Stimulated activated naive CD8-positive, alpha-beta T cell treated with anti-CD3 and anti-CD28 coated beads, Interleukin-15, amount 100 ng/mL, for 72 hours (primary cell): ENCODE data around the gene ASIC4.

ENCODE experiments used
- ATAC-seq: fragments of 150-1000 bp; cut with Tn5 transposase; 2 replicates; pipeline ENCODE4 v1.10.0; 2021; ENCODE audit warnings: mild to moderate bottlenecking, moderate library complexity
- DNase-seq, 2 donors: peaks; one replicate each; pipeline ENCODE4 v3.0.0; 2021 to 2022
- H3K27ac Mint-ChIP-seq, 2 donors: one replicate each; pipeline ENCODE4 v1.8.0; 2022; ENCODE audit warnings: mild to moderate bottlenecking in 2 of 2, mixed read lengths in 2 of 2, moderate library complexity in 2 of 2
- H3K27me3 Mint-ChIP-seq: one replicate; pipeline ENCODE4 v1.8.0; 2022; ENCODE audit warnings: mixed read lengths
- H3K4me1 Mint-ChIP-seq: one replicate; pipeline ENCODE4 v1.8.0; 2022; ENCODE audit warnings: mild to moderate bottlenecking, mixed read lengths
- H3K4me3 Mint-ChIP-seq, 2 donors: one replicate each; pipeline ENCODE4 v1.8.0; 2022; ENCODE audit warnings: mild to moderate bottlenecking in 2 of 2, mixed read lengths in 2 of 2, moderate library complexity in 1 of 2
- H3K9me3 Mint-ChIP-seq, 2 donors: one replicate each; pipeline ENCODE4 v1.8.0; 2022; ENCODE audit warnings: mixed read lengths in 2 of 2

The ASIC4 gene

DNA sequence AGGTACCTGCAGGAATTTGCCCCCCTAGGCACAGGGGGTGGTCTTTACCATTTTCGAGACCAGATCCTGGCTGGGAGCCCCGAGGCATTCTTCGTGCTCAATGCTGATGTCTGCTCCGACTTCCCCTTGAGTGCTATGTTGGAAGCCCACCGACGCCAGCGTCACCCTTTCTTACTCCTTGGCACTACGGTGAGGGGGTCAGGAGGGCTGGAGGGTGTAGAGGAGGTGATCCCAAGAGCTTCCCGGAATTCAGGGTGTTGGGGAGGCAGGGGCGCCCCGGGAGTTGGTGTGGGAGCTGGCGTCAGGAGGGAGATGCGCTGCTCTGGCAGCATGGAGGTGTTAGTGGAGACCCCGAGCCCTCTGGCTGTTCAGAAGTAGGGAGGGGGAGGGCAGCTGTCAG lies 12.4 kb upstream of the ASIC4 start:
- H3K4me1 Mint-ChIP-seq, result peaks cover 47% of the 10 kb centered on the region
- H3K9me3 Mint-ChIP-seq, result no peaks in the 10 kb centered on the region
- H3K27me3 Mint-ChIP-seq, result peaks cover 17% of the 10 kb centered on the region
- no peak for DNase-seq
- no peak for ATAC-seq
- no peak overlapping the region for H3K4me3 Mint-ChIP-seq
- no peak overlapping the region for H3K27ac Mint-ChIP-seq

DNA sequence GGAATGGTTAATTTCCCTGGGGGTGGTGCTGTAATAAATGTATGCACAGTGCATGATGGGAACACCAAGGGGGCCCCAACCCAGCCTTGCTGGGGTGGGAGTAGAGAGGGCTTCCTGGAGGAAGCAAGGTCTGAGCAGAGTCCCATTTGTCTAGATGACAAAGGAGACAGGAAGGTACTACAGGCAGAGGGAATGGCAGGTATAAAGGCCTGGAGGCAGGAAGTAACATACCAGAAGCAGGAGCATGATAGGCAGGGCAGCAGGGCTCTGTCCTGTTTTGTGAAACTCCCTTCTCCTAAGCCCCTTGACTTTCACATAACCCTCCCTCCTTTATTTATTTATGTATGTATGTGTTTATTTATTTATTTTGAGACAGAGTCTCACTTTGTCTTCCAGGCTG lies 11.7 kb upstream of the ASIC4 start:
- ATAC-seq, result no peak
- no peak overlapping the region for H3K27ac Mint-ChIP-seq
- no peak for DNase-seq

GRCh38 chr2:219505585-219505984 lies 8.7 kb upstream of the ASIC4 start:
- no peak overlapping the region for H3K4me3 Mint-ChIP-seq
- no peaks in the 10 kb centered on the region for H3K9me3 Mint-ChIP-seq
- H3K27ac Mint-ChIP-seq, result peak overlapping the region in 1 of 2 donors; percentile 51
- H3K4me1 Mint-ChIP-seq, result peaks cover 24% of the 10 kb centered on the region
- ATAC-seq, result no peak
- DNase-seq, result no peak
- peaks cover 26% of the 10 kb centered on the region for H3K27me3 Mint-ChIP-seq

More for the DNA sequence above, 11.7 kb upstream of the ASIC4 start:
- no peak overlapping the region for H3K4me3 Mint-ChIP-seq
- H3K9me3 Mint-ChIP-seq, result no peaks in the 10 kb centered on the region
- peaks cover 13% of the 10 kb centered on the region for H3K27me3 Mint-ChIP-seq
- peaks cover 39% of the 10 kb centered on the region for H3K4me1 Mint-ChIP-seq

DNA sequence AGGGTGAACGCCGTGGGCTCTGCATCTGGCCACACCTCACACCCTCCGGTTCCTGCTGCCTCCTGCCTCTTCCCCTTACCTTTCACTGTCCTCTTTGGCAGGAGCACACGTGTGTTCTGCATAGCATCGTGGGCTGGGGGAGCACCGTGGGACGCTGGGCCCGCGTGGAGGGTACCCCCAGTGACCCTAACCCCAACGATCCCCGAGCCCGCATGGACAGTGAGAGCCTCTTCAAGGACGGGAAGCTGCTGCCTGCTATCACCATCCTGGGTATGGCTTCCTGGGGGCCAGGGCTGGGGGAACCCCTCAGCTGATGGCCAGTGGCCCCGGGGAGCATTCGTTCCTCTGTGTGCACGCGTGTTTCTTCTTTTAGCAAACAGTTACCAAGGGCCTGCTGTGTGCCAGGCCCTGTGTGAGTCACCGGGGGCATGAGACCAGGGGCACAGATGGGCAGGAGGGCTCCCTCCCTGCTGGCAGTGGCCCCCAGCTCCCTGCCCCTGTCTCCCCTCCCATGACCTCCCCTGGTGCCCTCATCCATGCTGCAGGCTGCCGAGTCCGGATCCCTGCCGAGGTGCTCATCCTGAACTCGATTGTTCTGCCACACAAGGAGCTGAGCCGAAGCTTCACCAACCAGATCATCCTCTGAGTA lies 8.0 kb upstream of the ASIC4 start:
- DNase-seq (no peak), ATAC-seq (no peak)
- Mint-ChIP-seq H3K4me3 (no peak overlapping the region), H3K27ac (peak overlapping the region in 1 of 2 donors; percentile 72), H3K27me3 (peaks cover 33% of the 10 kb centered on the region), H3K9me3 (no peaks in the 10 kb centered on the region), H3K4me1 (peaks cover 28% of the 10 kb centered on the region)

DNA sequence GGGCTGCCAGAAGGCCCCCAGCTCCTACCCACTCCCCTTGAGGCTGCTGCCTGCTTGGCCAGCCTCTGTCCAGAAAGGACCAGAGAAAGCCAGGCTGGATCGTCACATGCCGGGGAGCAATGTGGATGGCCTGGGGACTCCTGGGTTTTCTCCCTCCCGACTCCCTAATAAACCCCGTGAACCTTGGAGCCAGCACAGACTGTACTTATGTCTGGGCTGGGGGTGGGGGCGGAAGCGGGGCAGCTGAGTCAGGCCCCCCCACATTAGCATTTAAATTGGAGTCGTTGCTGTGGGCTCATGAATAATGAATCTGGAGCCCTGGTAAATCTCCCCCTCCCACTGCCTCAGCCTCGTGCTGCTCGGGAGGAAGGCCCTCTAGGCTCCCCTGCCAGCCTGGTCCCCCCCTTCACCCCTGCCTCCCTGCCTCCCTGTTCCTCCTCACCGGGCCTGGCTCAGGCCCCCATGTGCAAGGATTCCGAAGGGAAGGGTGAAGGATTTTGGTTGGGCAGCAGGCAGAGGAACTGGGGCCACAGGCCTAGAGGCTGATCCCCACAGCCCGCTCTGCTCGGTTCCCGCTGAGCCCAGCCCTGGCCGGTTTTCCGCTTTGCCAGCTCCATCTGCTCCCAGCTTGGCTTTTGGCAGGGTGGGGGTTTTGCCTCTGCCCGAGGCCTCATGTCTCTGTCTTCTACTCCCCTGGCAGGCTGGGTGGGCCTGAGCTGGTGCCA lies 7.3 kb upstream of the ASIC4 start:
- no peak overlapping the region for H3K27ac Mint-ChIP-seq
- no peak for ATAC-seq

GRCh38 chr2:219507581-219508443 lies 6.5 kb upstream of the ASIC4 start:
- Mint-ChIP-seq H3K4me1 (peaks cover 27% of the 10 kb centered on the region), H3K27me3 (peaks cover 49% of the 10 kb centered on the region), H3K27ac (no peak overlapping the region), H3K9me3 (no peaks in the 10 kb centered on the region), H3K4me3 (no peak overlapping the region)
- DNase-seq (no peak), ATAC-seq (no peak)

More for the DNA sequence above, 7.3 kb upstream of the ASIC4 start:
- no peak for DNase-seq
- Mint-ChIP-seq H3K4me3 (no peak overlapping the region), H3K27me3 (peaks cover 40% of the 10 kb centered on the region), H3K4me1 (peaks cover 23% of the 10 kb centered on the region), H3K9me3 (no peaks in the 10 kb centered on the region)

DNA sequence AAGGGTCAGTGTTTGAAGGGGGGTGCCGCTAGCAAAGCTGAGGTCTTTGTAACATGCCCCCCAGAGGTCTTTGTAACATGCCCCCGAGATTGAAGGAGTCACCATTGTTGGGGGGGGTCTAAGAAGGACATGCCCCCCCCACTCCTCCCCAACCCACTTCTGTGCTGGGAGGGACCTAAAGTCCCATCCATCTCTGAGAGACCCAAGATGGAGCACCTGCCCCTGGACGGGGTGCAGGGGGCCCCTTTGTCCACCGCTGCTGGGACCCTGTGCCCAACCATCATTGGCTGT lies 5.9 kb upstream of the ASIC4 start:
- no peak for ATAC-seq
- H3K27me3 Mint-ChIP-seq, result peaks cover 54% of the 10 kb centered on the region
- H3K4me1 Mint-ChIP-seq, result peaks cover 32% of the 10 kb centered on the region

GRCh38 chr2:219508971-219509779 lies 5.1 kb upstream of the ASIC4 start:
- Mint-ChIP-seq H3K9me3 (no peaks in the 10 kb centered on the region), H3K4me1 (peaks cover 40% of the 10 kb centered on the region), H3K27ac (no peak overlapping the region), H3K4me3 (peak overlapping the region in 1 of 2 donors; percentile 3), H3K27me3 (peaks cover 62% of the 10 kb centered on the region)
- ATAC-seq (peak; percentile 32), DNase-seq (no peak)

More for the DNA sequence above, 5.9 kb upstream of the ASIC4 start:
- H3K27ac Mint-ChIP-seq, result no peak overlapping the region
- no peak for DNase-seq
- H3K4me3 Mint-ChIP-seq, result no peak overlapping the region
- no peaks in the 10 kb centered on the region for H3K9me3 Mint-ChIP-seq

- DNase-seq (peak; percentile 50 to 53), ATAC-seq (peak; percentile 75)
- Mint-ChIP-seq H3K27me3 (peaks cover 70% of the 10 kb centered on the region), H3K27ac (no peak overlapping the region), H3K4me3 (peak overlapping the region; percentile 3 to 4), H3K4me1 (peaks cover 45% of the 10 kb centered on the region), H3K9me3 (no peaks in the 10 kb centered on the region)
Measured at GRCh38 chr2:219509780-219510511, 4.3 kb upstream of the ASIC4 start.

DNA sequence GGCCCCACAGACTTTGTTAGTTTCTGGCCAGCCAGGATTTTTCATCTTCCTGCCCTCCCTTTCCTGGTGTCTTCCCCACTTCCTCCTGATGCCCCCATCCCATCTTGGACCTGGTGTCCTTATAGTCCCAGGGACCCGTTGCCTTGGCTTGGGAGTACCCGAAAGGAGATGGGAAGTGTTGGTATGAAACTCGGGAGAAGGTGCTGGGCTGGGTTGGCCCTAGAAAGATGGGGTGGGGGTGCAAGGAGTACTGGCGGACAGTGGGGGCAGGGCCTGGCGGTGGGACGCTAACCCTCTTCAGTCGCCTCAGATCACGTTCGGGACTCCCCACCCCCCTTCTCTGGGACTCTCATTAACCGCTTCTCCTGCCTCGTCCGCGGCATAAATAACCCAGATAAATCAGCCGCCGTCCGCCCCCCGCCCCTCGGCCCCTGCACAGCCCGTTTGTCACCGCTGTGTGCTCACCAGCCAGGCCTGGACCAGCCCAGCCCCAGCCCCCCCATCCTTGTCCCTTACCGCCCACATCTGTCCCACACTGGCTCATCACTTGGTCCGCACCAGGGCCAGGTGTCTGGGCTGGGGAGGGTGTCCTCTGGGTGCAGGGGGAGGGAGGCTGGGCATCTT lies 3.7 kb upstream of the ASIC4 start:
- no peak for ATAC-seq
- DNase-seq, result no peak
- peak overlapping the region; percentile 2 to 3 for H3K4me3 Mint-ChIP-seq
- no peak overlapping the region for H3K27ac Mint-ChIP-seq
- H3K9me3 Mint-ChIP-seq, result no peaks in the 10 kb centered on the region
- peaks cover 77% of the 10 kb centered on the region for H3K27me3 Mint-ChIP-seq
- H3K4me1 Mint-ChIP-seq, result peaks cover 45% of the 10 kb centered on the region

- Mint-ChIP-seq H3K27ac (no peak overlapping the region), H3K27me3 (peaks cover 88% of the 10 kb centered on the region)
Measured at GRCh38 chr2:219511547-219512325, 2.5 kb upstream of the ASIC4 start.

GRCh38 chr2:219512524-219513216 lies 1.6 kb upstream of the ASIC4 start:
- no peak for ATAC-seq
- DNase-seq, result no peak
- Mint-ChIP-seq H3K4me1 (peaks cover 45% of the 10 kb centered on the region), H3K4me3 (no peak overlapping the region), H3K27me3 (peaks cover 93% of the 10 kb centered on the region), H3K27ac (no peak overlapping the region), H3K9me3 (no peaks in the 10 kb centered on the region)

More at GRCh38 chr2:219511547-219512325, 2.5 kb upstream of the ASIC4 start:
- Mint-ChIP-seq H3K4me3 (no peak overlapping the region), H3K9me3 (no peaks in the 10 kb centered on the region), H3K4me1 (peaks cover 45% of the 10 kb centered on the region)
- DNase-seq, result no peak
- no peak for ATAC-seq

GRCh38 chr2:219513787-219514186 lies 495 bp upstream of the ASIC4 start:
- peaks cover 45% of the 10 kb centered on the region for H3K4me1 Mint-ChIP-seq
- no peaks in the 10 kb centered on the region for H3K9me3 Mint-ChIP-seq
- DNase-seq (no peak), ATAC-seq (no peak)
- H3K27ac Mint-ChIP-seq, result peak overlapping the region in 1 of 2 donors; percentile 4
- peak overlapping the region in 1 of 2 donors; percentile 50 for H3K4me3 Mint-ChIP-seq
- peaks cover 98% of the 10 kb centered on the region for H3K27me3 Mint-ChIP-seq
